Mucosa of stomach (tissue), 1 donor: ENCODE measurements around the gene ZFAND3.

Experiments used
- H3K27me3 ChIP-seq: one replicate; pipeline ENCODE4 v1.7.0; 2013; ENCODE audit warnings: mild to moderate bottlenecking, low read length; ENCODE audit not compliant: control insufficient read depth, insufficient read depth
- H3K36me3 ChIP-seq: one replicate; pipeline ENCODE4 v1.7.0; 2013; ENCODE audit warnings: low read length; ENCODE audit not compliant: control insufficient read depth, insufficient read depth
- H3K4me1 ChIP-seq: one replicate; pipeline ENCODE4 v1.7.0; 2013; ENCODE audit warnings: mild to moderate bottlenecking, low read length; ENCODE audit not compliant: control insufficient read depth, insufficient read depth
- H3K4me3 ChIP-seq: one replicate; pipeline ENCODE4 v1.7.0; 2013; ENCODE audit warnings: low read length
- H3K9ac ChIP-seq: one replicate; pipeline ENCODE4 v1.7.0; 2013; ENCODE audit warnings: mild to moderate bottlenecking, low read length, moderate library complexity
- H3K9me3 ChIP-seq: one replicate; pipeline ENCODE4 v1.7.0; 2013; ENCODE audit warnings: mild to moderate bottlenecking, low read length, moderate library complexity; ENCODE audit not compliant: control insufficient read depth
- donor health status: Pancreatic carcinoma.

Gene ZFAND3

GRCh38 chr6:37894585-37894984, 75.1 kb downstream of the ZFAND3 start:
- Histone ChIP-seq H3K4me1 (peaks cover 8% of the 10 kb centered on the region), H3K4me3 (no peak overlapping the region), H3K36me3 (no peaks in the 10 kb centered on the region), H3K9ac (no peak overlapping the region), H3K27me3 (no peaks in the 10 kb centered on the region), H3K9me3 (no peaks in the 10 kb centered on the region)

- Histone ChIP-seq H3K9ac (no peak overlapping the region), H3K4me3 (no peak overlapping the region), H3K36me3 (no peaks in the 10 kb centered on the region), H3K9me3 (no peaks in the 10 kb centered on the region), H3K27me3 (no peaks in the 10 kb centered on the region), H3K4me1 (no peaks in the 10 kb centered on the region)
Measured at GRCh38 chr6:37897321-37897720, 77.8 kb downstream of the ZFAND3 start.

GRCh38 chr6:37897818-37898515, 78.4 kb downstream of the ZFAND3 start:
- Histone ChIP-seq H3K9me3 (no peaks in the 10 kb centered on the region), H3K27me3 (no peaks in the 10 kb centered on the region), H3K9ac (no peak overlapping the region), H3K4me1 (no peaks in the 10 kb centered on the region), H3K36me3 (no peaks in the 10 kb centered on the region), H3K4me3 (no peak overlapping the region)

- peaks cover 11% of the 10 kb centered on the region for H3K4me1 ChIP-seq
- H3K27me3 ChIP-seq, result no peaks in the 10 kb centered on the region
- H3K9ac ChIP-seq, result no peak overlapping the region
- H3K9me3 ChIP-seq, result no peaks in the 10 kb centered on the region
- no peaks in the 10 kb centered on the region for H3K36me3 ChIP-seq
- no peak overlapping the region for H3K4me3 ChIP-seq
Measured at GRCh38 chr6:37903351-37904340, 84.1 kb downstream of the ZFAND3 start.

GRCh38 chr6:37904590-37904989, 85.1 kb downstream of the ZFAND3 start:
- peaks cover 11% of the 10 kb centered on the region for H3K4me1 ChIP-seq
- H3K27me3 ChIP-seq, result no peaks in the 10 kb centered on the region
- no peaks in the 10 kb centered on the region for H3K9me3 ChIP-seq
- no peak overlapping the region for H3K4me3 ChIP-seq
- H3K9ac ChIP-seq, result no peak overlapping the region
- no peaks in the 10 kb centered on the region for H3K36me3 ChIP-seq

GRCh38 chr6:37906121-37906520, 86.6 kb downstream of the ZFAND3 start:
- Histone ChIP-seq H3K9me3 (no peaks in the 10 kb centered on the region), H3K27me3 (no peaks in the 10 kb centered on the region), H3K36me3 (no peaks in the 10 kb centered on the region), H3K4me1 (peaks cover 11% of the 10 kb centered on the region), H3K4me3 (no peak overlapping the region), H3K9ac (no peak overlapping the region)

GRCh38 chr6:37910998-37911397, 91.5 kb downstream of the ZFAND3 start:
- no peak overlapping the region for H3K4me3 ChIP-seq
- H3K27me3 ChIP-seq, result no peaks in the 10 kb centered on the region
- no peaks in the 10 kb centered on the region for H3K9me3 ChIP-seq
- H3K4me1 ChIP-seq, result no peaks in the 10 kb centered on the region
- H3K9ac ChIP-seq, result no peak overlapping the region
- no peaks in the 10 kb centered on the region for H3K36me3 ChIP-seq

- Histone ChIP-seq H3K9me3 (no peaks in the 10 kb centered on the region), H3K27me3 (no peaks in the 10 kb centered on the region), H3K4me3 (no peak overlapping the region), H3K9ac (no peak overlapping the region), H3K36me3 (no peaks in the 10 kb centered on the region), H3K4me1 (peaks cover 2% of the 10 kb centered on the region)
Measured at GRCh38 chr6:37913210-37913609, 93.7 kb downstream of the ZFAND3 start.

GRCh38 chr6:37915463-37915862, 95.9 kb downstream of the ZFAND3 start:
- Histone ChIP-seq H3K4me1 (peaks cover 10% of the 10 kb centered on the region), H3K4me3 (no peak overlapping the region), H3K27me3 (no peaks in the 10 kb centered on the region), H3K36me3 (no peaks in the 10 kb centered on the region), H3K9me3 (no peaks in the 10 kb centered on the region), H3K9ac (no peak overlapping the region)

- H3K36me3 ChIP-seq, result no peaks in the 10 kb centered on the region
- H3K9ac ChIP-seq, result no peak overlapping the region
- H3K27me3 ChIP-seq, result no peaks in the 10 kb centered on the region
- peaks cover 17% of the 10 kb centered on the region for H3K4me1 ChIP-seq
- H3K4me3 ChIP-seq, result no peak overlapping the region
- no peaks in the 10 kb centered on the region for H3K9me3 ChIP-seq
Measured at GRCh38 chr6:37916149-37916548, 96.6 kb downstream of the ZFAND3 start.

- no peak overlapping the region for H3K4me3 ChIP-seq
- peaks cover 20% of the 10 kb centered on the region for H3K4me1 ChIP-seq
- no peaks in the 10 kb centered on the region for H3K27me3 ChIP-seq
- H3K36me3 ChIP-seq, result no peaks in the 10 kb centered on the region
- H3K9ac ChIP-seq, result no peak overlapping the region
- no peaks in the 10 kb centered on the region for H3K9me3 ChIP-seq
Measured at GRCh38 chr6:37916675-37917074, 97.1 kb downstream of the ZFAND3 start.

GRCh38 chr6:37917566-37917965, 98.0 kb downstream of the ZFAND3 start:
- no peaks in the 10 kb centered on the region for H3K36me3 ChIP-seq
- H3K9ac ChIP-seq, result no peak overlapping the region
- no peaks in the 10 kb centered on the region for H3K9me3 ChIP-seq
- no peaks in the 10 kb centered on the region for H3K27me3 ChIP-seq
- no peak overlapping the region for H3K4me3 ChIP-seq
- peaks cover 21% of the 10 kb centered on the region for H3K4me1 ChIP-seq
